ENCODE results near the gene ACRV1. TPM values are rescaled to one million over a fixed set of nuclear protein-coding genes. Genes with fewer than 3 reads are reported as not detected.
A peak's percentile ranks its signal among the peaks of the same experiment; 100 is the strongest.

Gene ACRV1
- total and polyA plus RNA-seq, 2 of the 13 experiments (the other 11 are each of a cell fraction or from before 2014, with no cell fraction given): not detected

DNA sequence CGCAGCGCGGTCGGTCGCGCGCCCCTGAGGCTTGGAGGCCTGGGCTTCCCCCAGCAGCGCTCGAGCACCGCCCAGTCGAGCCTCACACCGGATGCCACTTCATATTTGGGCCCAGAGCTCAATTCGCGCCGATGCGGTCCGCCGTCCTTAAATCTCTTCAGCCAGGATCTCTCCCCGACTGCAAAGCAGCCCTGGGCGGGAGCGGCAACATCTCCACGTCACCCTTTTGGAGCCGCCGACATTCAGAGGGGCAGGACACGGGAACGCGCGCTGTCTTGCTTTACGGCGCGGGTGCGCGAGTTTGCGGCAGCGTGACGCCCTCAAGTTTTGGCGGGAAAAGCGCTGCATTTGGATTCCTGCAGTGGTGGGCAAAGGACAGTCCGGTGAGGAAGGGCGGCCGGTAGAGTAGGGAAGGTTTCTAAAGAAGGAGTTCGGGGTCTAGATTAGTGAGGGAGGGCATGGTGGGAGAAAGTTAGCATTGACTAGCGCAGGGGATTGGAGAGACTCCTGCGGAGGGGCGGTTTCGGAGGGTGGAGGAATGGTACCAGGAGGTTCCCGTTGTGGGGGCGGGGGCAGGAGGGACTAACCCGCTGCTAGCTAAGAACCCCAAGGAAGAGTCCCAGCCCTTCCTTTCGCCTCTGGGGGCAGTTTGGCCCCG lies 54.9 kb downstream of the ACRV1 start (continued):
- TF ChIP-seq, protein P1, sequence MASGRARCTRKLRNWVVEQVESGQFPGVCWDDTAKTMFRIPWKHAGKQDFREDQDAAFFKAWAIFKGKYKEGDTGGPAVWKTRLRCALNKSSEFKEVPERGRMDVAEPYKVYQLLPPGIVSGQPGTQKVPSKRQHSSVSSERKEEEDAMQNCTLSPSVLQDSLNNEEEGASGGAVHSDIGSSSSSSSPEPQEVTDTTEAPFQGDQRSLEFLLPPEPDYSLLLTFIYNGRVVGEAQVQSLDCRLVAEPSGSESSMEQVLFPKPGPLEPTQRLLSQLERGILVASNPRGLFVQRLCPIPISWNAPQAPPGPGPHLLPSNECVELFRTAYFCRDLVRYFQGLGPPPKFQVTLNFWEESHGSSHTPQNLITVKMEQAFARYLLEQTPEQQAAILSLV (CRISPR knock-in tag; IDR thresholded peaks at IDR 0.05; ENCODE audit: borderline replicate concordance): peak; percentile 73
- peak; percentile 60 for TF ChIP-seq ZNF557 (CRISPR knock-in tag; IDR thresholded peaks at IDR 0.05)
- peak; percentile 90; the same call in 1 of the 2 replicates for TF ChIP-seq ZNF816 (CRISPR knock-in tag; IDR thresholded peaks at IDR 0.05; ENCODE audit: borderline replicate concordance)
- TF ChIP-seq ZBTB46 (CRISPR knock-in tag; IDR thresholded peaks at IDR 0.05; ENCODE audit: borderline replicate concordance): no peak
- TF ChIP-seq, protein P2, sequence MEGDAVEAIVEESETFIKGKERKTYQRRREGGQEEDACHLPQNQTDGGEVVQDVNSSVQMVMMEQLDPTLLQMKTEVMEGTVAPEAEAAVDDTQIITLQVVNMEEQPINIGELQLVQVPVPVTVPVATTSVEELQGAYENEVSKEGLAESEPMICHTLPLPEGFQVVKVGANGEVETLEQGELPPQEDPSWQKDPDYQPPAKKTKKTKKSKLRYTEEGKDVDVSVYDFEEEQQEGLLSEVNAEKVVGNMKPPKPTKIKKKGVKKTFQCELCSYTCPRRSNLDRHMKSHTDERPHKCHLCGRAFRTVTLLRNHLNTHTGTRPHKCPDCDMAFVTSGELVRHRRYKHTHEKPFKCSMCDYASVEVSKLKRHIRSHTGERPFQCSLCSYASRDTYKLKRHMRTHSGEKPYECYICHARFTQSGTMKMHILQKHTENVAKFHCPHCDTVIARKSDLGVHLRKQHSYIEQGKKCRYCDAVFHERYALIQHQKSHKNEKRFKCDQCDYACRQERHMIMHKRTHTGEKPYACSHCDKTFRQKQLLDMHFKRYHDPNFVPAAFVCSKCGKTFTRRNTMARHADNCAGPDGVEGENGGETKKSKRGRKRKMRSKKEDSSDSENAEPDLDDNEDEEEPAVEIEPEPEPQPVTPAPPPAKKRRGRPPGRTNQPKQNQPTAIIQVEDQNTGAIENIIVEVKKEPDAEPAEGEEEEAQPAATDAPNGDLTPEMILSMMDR (CRISPR knock-in tag; IDR thresholded peaks at IDR 0.05): peak; percentile 42
- TF ChIP-seq EHMT2 (IDR thresholded peaks at IDR 0.05; ENCODE audit: borderline replicate concordance, low read depth, low read length): no peak; the same call in 1 of the 2 replicates
- peak; percentile 29 for TF ChIP-seq HNF4A (CRISPR knock-in tag; IDR thresholded peaks at IDR 0.05)
- TF ChIP-seq BATF2 (CRISPR knock-in tag; IDR thresholded peaks at IDR 0.05): peak; percentile 86
- TF ChIP-seq ZNF160 (CRISPR knock-in tag; IDR thresholded peaks at IDR 0.05): peak; percentile 80
- TF ChIP-seq ARID2 (CRISPR knock-in tag; IDR thresholded peaks at IDR 0.05; ENCODE audit: borderline replicate concordance): no peak; the same call in 1 of the 2 replicates
- TF ChIP-seq FOXO4 (CRISPR knock-in tag; conservative IDR thresholded peaks at IDR 0.05): no peak
- peak; percentile 93; the same call in 1 of the 2 replicates for TF ChIP-seq NCOA5 (CRISPR knock-in tag; IDR thresholded peaks at IDR 0.05)
- peak; percentile 26; the same call in 1 of the 2 replicates for TF ChIP-seq BCL6 (CRISPR knock-in tag; IDR thresholded peaks at IDR 0.05)

Measured in HepG2 (cell line).